HEK293 (cell line): ENCODE data around the gene SMR3B.

Experiments used
- CTCF ChIA-PET: fragments of 350-600 bp; formaldehyde crosslinking; extraction: SDS; loops from one replicate; lab custom pipeline; 2021; ENCODE audit warnings: antibody characterized with exemption; lab: Yijun Ruan, JAX
- POLR2A ChIA-PET: fragments of 300-600 bp; formaldehyde crosslinking; extraction: SDS; loops from one replicate; lab custom pipeline; 2020; ENCODE audit warnings: antibody characterized with exemption, inconsistent platforms; lab: Yijun Ruan, JAX
- H3K27ac ChIP-seq: fragments of 200-500 bp; sonication (Bioruptor generic); 2 replicates; pipeline ENCODE4 v1.5.1; 2014; ENCODE audit warnings: low read depth, low read length, control low read depth, inconsistent platforms; ENCODE audit errors: extremely low read depth
- H3K36me3 ChIP-seq, 2 experiments: fragments of 200-500 bp in 1 of 2; sonication (Bioruptor generic) in 1 of 2; 1 replicate in 1 of 2; 2 replicates in 1 of 2; pipeline ENCODE4 v1.5.1; 2014 to 2017; ENCODE audit warnings: inconsistent platforms in 2 of 2, low read length in 2 of 2; ENCODE audit not compliant: control insufficient read depth in 2 of 2, insufficient read depth in 1 of 2
- H3K4me1 ChIP-seq: fragments of 200-500 bp; sonication (Bioruptor generic); 2 replicates; pipeline ENCODE4 v1.5.1; 2014; ENCODE audit warnings: mild to moderate bottlenecking, low read length, inconsistent platforms; ENCODE audit not compliant: control insufficient read depth, insufficient read depth
- H3K4me3 ChIP-seq: 2 replicates; pipeline ENCODE4 v1.5.1; 2011; ENCODE audit warnings: low read depth, mild to moderate bottlenecking, control low read depth, low read length, moderate library complexity
- H3K9me3 ChIP-seq: fragments of 200-500 bp; sonication (Bioruptor generic); 2 replicates; pipeline ENCODE4 v1.5.1; 2014; ENCODE audit warnings: low read depth, low read length, inconsistent platforms; ENCODE audit not compliant: control insufficient read depth, insufficient read depth
- EGR2 ChIP-seq: fragments of 450-650 bp; formaldehyde crosslinking; IDR thresholded peaks from 2 replicates; pipeline ENCODE4 v1.5.1; 2016; ENCODE audit warnings: low read depth, missing biosample characterization, missing genetic modification characterization
- ELK4 ChIP-seq: IDR thresholded peaks from 2 replicates; pipeline ENCODE4 v1.6.1; 2011; ENCODE audit warnings: mild to moderate bottlenecking, low read depth, low read length, borderline replicate concordance
- HOXA7 ChIP-seq: sonication (generic); formaldehyde crosslinking; IDR thresholded peaks from 2 replicates; pipeline ENCODE4 v1.8.1; 2022; ENCODE audit warnings: missing genetic modification reagents, borderline replicate concordance
- IKZF3 ChIP-seq: fragments of 450-650 bp; IDR thresholded peaks from 2 replicates; pipeline ENCODE4 v1.5.0; 2018; ENCODE audit warnings: missing biosample characterization, mild to moderate bottlenecking, missing genetic modification characterization, moderate library complexity
- KLF7 ChIP-seq: fragments of 450-650 bp; formaldehyde crosslinking; IDR thresholded peaks from 2 replicates; pipeline ENCODE4 v1.5.1; 2016; ENCODE audit warnings: missing biosample characterization, missing genetic modification characterization, borderline replicate concordance
- SCRT2 ChIP-seq: fragments of 450-650 bp; formaldehyde crosslinking; IDR thresholded peaks from 2 replicates; pipeline ENCODE4 v1.5.1; 2016; ENCODE audit warnings: missing biosample characterization, missing genetic modification characterization
- SP7 ChIP-seq: fragments of 450-650 bp; formaldehyde crosslinking; IDR thresholded peaks from 2 replicates; pipeline ENCODE4 v1.5.1; 2016; ENCODE audit warnings: missing biosample characterization, missing genetic modification characterization
- ZFP3 ChIP-seq: fragments of 450-650 bp; formaldehyde crosslinking; IDR thresholded peaks from 2 replicates; pipeline ENCODE4 v1.5.1; 2016; ENCODE audit warnings: low read depth, missing biosample characterization, missing genetic modification characterization
- ZNF169 ChIP-seq: fragments of 450-650 bp; formaldehyde crosslinking; IDR thresholded peaks from 2 replicates; pipeline ENCODE4 v1.5.1; 2016; ENCODE audit warnings: missing biosample characterization, missing genetic modification characterization
- ZNF248 ChIP-seq: fragments of 450-650 bp; formaldehyde crosslinking; IDR thresholded peaks from 2 replicates; pipeline ENCODE4 v1.5.1; 2017; ENCODE audit warnings: missing biosample characterization, missing genetic modification characterization
- ZNF280C ChIP-seq: fragments of 450-650 bp; formaldehyde crosslinking; IDR thresholded peaks from 2 replicates; pipeline ENCODE4 v1.5.1; 2016; ENCODE audit warnings: missing biosample characterization, missing genetic modification characterization
- ZNF350 ChIP-seq: fragments of 450-650 bp; formaldehyde crosslinking; IDR thresholded peaks from 2 replicates; pipeline ENCODE4 v1.5.0; 2017; ENCODE audit warnings: missing biosample characterization, mild to moderate bottlenecking, missing genetic modification characterization
- ZNF366 ChIP-seq: fragments of 450-650 bp; formaldehyde crosslinking; conservative IDR thresholded peaks from 2 replicates; pipeline ENCODE4 v1.5.1; 2016; ENCODE audit warnings: missing biosample characterization, missing genetic modification characterization
- ZNF426 ChIP-seq: fragments of 450-650 bp; formaldehyde crosslinking; IDR thresholded peaks from 2 replicates; pipeline ENCODE4 v1.5.1; 2017; ENCODE audit warnings: missing biosample characterization, missing genetic modification characterization, mild to moderate bottlenecking, inconsistent platforms, moderate library complexity
- ZNF473 ChIP-seq: fragments of 450-650 bp; formaldehyde crosslinking; IDR thresholded peaks from 2 replicates; pipeline ENCODE4 v1.5.1; 2017; ENCODE audit warnings: missing biosample characterization, missing genetic modification characterization
- ZNF48 ChIP-seq: fragments of 450-650 bp; formaldehyde crosslinking; IDR thresholded peaks from 2 replicates; pipeline ENCODE4 v1.5.1; 2016; ENCODE audit warnings: missing biosample characterization, missing genetic modification characterization
- ZNF610 ChIP-seq: fragments of 450-650 bp; formaldehyde crosslinking; IDR thresholded peaks from 2 replicates; pipeline ENCODE4 v1.5.1; 2016; ENCODE audit warnings: missing biosample characterization, missing genetic modification characterization, borderline replicate concordance
- ZNF629 ChIP-seq: fragments of 450-650 bp; formaldehyde crosslinking; IDR thresholded peaks from 2 replicates; pipeline ENCODE4 v1.5.1; 2017; ENCODE audit warnings: missing biosample characterization, missing genetic modification characterization
- ZNF645 ChIP-seq: fragments of 450-650 bp; formaldehyde crosslinking; IDR thresholded peaks from 2 replicates; pipeline ENCODE4; 2016; ENCODE audit warnings: missing biosample characterization, missing genetic modification characterization
- ZSCAN4 ChIP-seq: fragments of 450-650 bp; formaldehyde crosslinking; IDR thresholded peaks from 2 replicates; pipeline ENCODE4 v1.5.1; 2017; ENCODE audit warnings: missing biosample characterization, missing genetic modification characterization
- ZSCAN5A ChIP-seq: fragments of 450-650 bp; formaldehyde crosslinking; IDR thresholded peaks from 2 replicates; pipeline ENCODE4 v1.5.1; 2016; ENCODE audit warnings: missing biosample characterization, missing genetic modification characterization
- TF ChIP-seq, protein P1 (sequence below): fragments of 450-650 bp; formaldehyde crosslinking; IDR thresholded peaks from 2 replicates; pipeline ENCODE4 v1.5.1; 2017; ENCODE audit warnings: missing biosample characterization, missing genetic modification characterization

SMR3B gene

DNA sequence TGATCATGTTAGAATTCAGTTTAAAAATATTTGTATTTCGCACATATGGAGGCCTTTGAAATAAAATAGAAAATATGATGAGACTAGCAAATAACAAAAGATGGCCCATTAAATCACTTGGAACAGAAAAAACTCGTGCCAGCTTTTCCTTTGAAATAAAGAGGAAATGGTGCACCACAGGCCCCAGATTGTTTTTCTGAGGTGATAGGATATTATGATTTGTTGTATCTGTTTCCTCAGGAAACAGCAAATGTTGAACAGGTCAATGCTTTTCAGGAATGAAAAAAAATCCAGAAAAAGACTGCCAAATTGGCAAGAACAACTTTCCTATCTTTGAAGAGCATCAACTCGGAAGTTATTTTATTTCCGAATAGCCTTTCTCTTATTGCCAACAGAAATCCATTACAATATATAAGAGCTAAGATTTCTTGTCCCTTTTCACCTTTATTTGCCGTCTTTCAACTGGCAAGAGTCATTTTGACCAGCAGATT is at the start of gene SMR3B:
TSS of gene SMR3B (plus strand) at position 441 of the 491 bp plus-strand sequence. CDS start 1,380 bp downstream, outside the sequence.
- POLR2A ChIA-PET = no interaction called here

DNA sequence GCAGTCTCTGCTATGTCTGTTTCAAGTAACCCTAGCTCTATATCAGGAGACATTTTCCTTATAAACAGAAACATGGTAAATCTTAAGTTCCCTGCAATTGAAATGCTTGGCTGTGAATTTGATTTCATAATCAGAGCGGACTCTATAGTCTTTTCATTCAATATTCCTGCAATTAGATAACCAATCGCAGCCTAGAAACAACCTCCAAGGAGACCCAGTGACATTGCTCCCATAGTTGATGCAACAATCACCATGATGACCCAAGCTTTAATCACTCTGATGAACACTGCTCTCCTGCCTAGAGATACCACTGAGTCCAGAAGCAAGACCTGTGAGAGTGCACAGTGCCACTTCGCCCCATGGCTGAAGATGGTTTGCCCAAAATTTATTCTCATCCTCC is 48.2 kb upstream of the SMR3B start, which contains the start of gene CABS1:
TSS of gene CABS1 (plus strand) at position 301 of the 400 bp plus-strand sequence. CDS start at position 360, 59 bp downstream.
- POLR2A ChIA-PET = no interaction called here
- H3K36me3 ChIP-seq = no peaks in the 10 kb centered on the region
- H3K9me3 ChIP-seq = no peaks in the 10 kb centered on the region
- H3K4me3 ChIP-seq = no peak within 1 kb of the TSS
- H3K4me1 ChIP-seq = no peaks in the 10 kb centered on the region
- CTCF ChIA-PET = no interaction called here
- TF ChIP-seq SP7 (tag by site-specific recombination) (no peak), ZNF366 (tag by site-specific recombination) (no peak), HOXA7 (CRISPR knock-in tag) (no peak), ZNF629 (tag by site-specific recombination) (no peak), ZNF473 (tag by site-specific recombination) (no peak), ZSCAN5A (no peak), ZNF48 (tag by site-specific recombination) (no peak), KLF7 (no peak), ZNF280C (tag by site-specific recombination) (no peak), EGR2 (tag by site-specific recombination) (no peak), ZNF169 (tag by site-specific recombination) (no peak), IKZF3 (tag by site-specific recombination) (no peak), ZSCAN4 (tag by site-specific recombination) (no peak), ZNF426 (tag by site-specific recombination) (no peak), ZNF645 (tag by site-specific recombination) (no peak), ZNF350 (no peak), ZFP3 (tag by site-specific recombination) (no peak), ZNF610 (no peak)
- TF ChIP-seq, protein P1, sequence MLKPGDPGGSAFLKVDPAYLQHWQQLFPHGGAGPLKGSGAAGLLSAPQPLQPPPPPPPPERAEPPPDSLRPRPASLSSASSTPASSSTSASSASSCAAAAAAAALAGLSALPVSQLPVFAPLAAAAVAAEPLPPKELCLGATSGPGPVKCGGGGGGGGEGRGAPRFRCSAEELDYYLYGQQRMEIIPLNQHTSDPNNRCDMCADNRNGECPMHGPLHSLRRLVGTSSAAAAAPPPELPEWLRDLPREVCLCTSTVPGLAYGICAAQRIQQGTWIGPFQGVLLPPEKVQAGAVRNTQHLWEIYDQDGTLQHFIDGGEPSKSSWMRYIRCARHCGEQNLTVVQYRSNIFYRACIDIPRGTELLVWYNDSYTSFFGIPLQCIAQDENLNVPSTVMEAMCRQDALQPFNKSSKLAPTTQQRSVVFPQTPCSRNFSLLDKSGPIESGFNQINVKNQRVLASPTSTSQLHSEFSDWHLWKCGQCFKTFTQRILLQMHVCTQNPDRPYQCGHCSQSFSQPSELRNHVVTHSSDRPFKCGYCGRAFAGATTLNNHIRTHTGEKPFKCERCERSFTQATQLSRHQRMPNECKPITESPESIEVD = no peak
- no peak within 1 kb of the TSS for H3K27ac ChIP-seq

More for the DNA sequence above, at the start of gene SMR3B:
- H3K4me3 ChIP-seq = no peak within 1 kb of the TSS
- H3K27ac ChIP-seq = no peak within 1 kb of the TSS
- TF ChIP-seq ZNF610 = no peak
- TF ChIP-seq ZNF248 (tag by site-specific recombination) = no peak
- TF ChIP-seq ELK4 = no peak
- no peak for TF ChIP-seq SCRT2 (tag by site-specific recombination)
- TF ChIP-seq ZSCAN5A = no peak
- no peaks in the 10 kb centered on the region for H3K9me3 ChIP-seq
- CTCF ChIA-PET = no interaction called here
- H3K36me3 ChIP-seq = no peaks in the 10 kb centered on the region
- H3K4me1 ChIP-seq = no peaks in the 10 kb centered on the region
